Activated CD4-positive, alpha-beta memory T cell treated with anti-CD3 and anti-CD28 coated beads for 36 hours (primary cell): Measurements from ENCODE around the gene IER3IP1. TPM values are rescaled to one million over a fixed set of nuclear protein-coding genes. Genes with fewer than 3 reads are reported as not detected.
"Not testable (repeated sequence)": the region's sequence is repeated elsewhere in the genome, so short reads cannot be mapped to it uniquely, and the experiment has no call there.

Experiments used
- CTCF ChIA-PET: fragments of 350-600 bp; sonication (Branson Sonifier 250); formaldehyde crosslinking; loops from one replicate; lab custom pipeline; 2021; ENCODE audit warnings: antibody characterized with exemption, inconsistent platforms; lab: Charles Lee
- POLR2A ChIA-PET: fragments of 350-600 bp; sonication (Branson Sonifier 250); formaldehyde crosslinking; loops from one replicate; lab custom pipeline; 2021; ENCODE audit warnings: antibody characterized with exemption; lab: Charles Lee
- DNase-seq: peaks from one replicate; pipeline ENCODE4 v3.0.0-alpha.2; 2020
- H3K27ac Mint-ChIP-seq: one replicate; pipeline ENCODE4 v1.8.0; 2021; ENCODE audit warnings: mixed read lengths
- H3K27me3 Mint-ChIP-seq: one replicate; pipeline ENCODE4 v1.8.0; 2021; ENCODE audit warnings: mixed read lengths
- H3K36me3 Mint-ChIP-seq: one replicate; pipeline ENCODE4 v1.8.0; 2021; ENCODE audit warnings: mixed read lengths
- H3K4me1 Mint-ChIP-seq: one replicate; pipeline ENCODE4 v1.8.0; 2021; ENCODE audit warnings: low read depth, mixed read lengths
- H3K4me3 Mint-ChIP-seq: one replicate; pipeline ENCODE4 v1.8.0; 2021; ENCODE audit warnings: mild to moderate bottlenecking, mixed read lengths
- H3K9me3 Mint-ChIP-seq: one replicate; pipeline ENCODE4 v1.8.0; 2021; ENCODE audit warnings: mixed read lengths
- intact Hi-C: fragments of 100-400 bp; cut with micrococcal nuclease; formaldehyde crosslinking; loops from one replicate; pipeline ENCODE4 v1.15.1; 2023
- total RNA-seq, 2 experiments: library from RNA; stranded (reverse); gene quantifications; one replicate each; pipeline ENCODE4 v1.2.3, GENCODE V29; 2021

IER3IP1 gene
- total RNA-seq, 2 experiments from 2014 or later: 10.9 to 11.0 TPM

DNA sequence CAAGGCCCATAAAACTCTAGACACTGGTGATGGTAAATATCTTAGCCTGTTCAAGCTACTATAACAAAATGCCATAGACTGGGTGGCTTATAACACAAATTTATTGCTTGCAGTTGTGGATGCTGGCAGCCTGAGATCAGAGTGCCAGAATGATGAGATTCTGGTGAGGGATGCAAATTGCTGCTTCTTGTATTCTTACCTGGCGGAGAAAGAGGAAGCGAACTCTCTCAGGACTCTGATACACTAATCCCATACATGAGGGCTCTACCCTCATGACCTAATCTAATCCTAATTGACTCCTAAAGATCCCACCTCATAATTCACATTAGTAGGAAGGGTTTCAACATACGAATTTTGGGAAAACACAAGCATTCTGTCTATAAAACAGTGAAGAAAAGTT, 4.6 kb upstream of the IER3IP1 start:
- Mint-ChIP-seq H3K4me3 (no peak overlapping the region), H3K36me3 (peaks cover 8% of the 10 kb centered on the region), H3K27me3 (peaks cover 3% of the 10 kb centered on the region), H3K9me3 (peaks cover 17% of the 10 kb centered on the region), H3K27ac (no peak overlapping the region), H3K4me1 (peaks cover 2% of the 10 kb centered on the region)
- intact Hi-C loops: no loop called here
- POLR2A ChIA-PET: no interaction called here
- DNase-seq: no peak
- CTCF ChIA-PET: no interaction called here

- no peak for DNase-seq
- Mint-ChIP-seq H3K4me1 (peaks cover 2% of the 10 kb centered on the region), H3K4me3 (no peak overlapping the region), H3K27me3 (peaks cover 3% of the 10 kb centered on the region), H3K36me3 (peaks cover 3% of the 10 kb centered on the region), H3K27ac (no peak overlapping the region), H3K9me3 (peaks cover 6% of the 10 kb centered on the region)
- POLR2A ChIA-PET: no interaction called here
- CTCF ChIA-PET: no interaction called here
- intact Hi-C loops: loop anchor here (10.0 kb wide), 1 partner anchor 265 kb away; the partner anchor contains the start of genes KATNAL2 and PIAS2
These were observed 3.4 kb upstream of the IER3IP1 start for GRCh38 chr18:47179520-47179919.

- DNase-seq: no peak
- H3K27me3 Mint-ChIP-seq: no peaks in the 10 kb centered on the region
- ChIA-PET CTCF (interaction anchor here (1.0 to 1.4 kb wide), 3 partner anchors 11 to 29 kb away, joined by 3 to 4 read pairs (median 3); no protein-coding TSS in a partner anchor), POLR2A (interaction anchor here (1.0 kb wide), 1 partner anchor 55 kb away, joined by 4 read pairs; no protein-coding TSS in a partner anchor)
- H3K4me1 Mint-ChIP-seq: peaks cover 2% of the 10 kb centered on the region
- intact Hi-C loops: loop anchor here (10.0 kb wide), 1 partner anchor 261 kb away; the partner anchor contains the start of genes KATNAL2 and PIAS2
- H3K36me3 Mint-ChIP-seq: no peaks in the 10 kb centered on the region
- H3K27ac Mint-ChIP-seq: peak overlapping the region; percentile 66
- H3K4me3 Mint-ChIP-seq: no peak overlapping the region
- no peaks in the 10 kb centered on the region for H3K9me3 Mint-ChIP-seq
These were observed 774 bp downstream of the IER3IP1 start for GRCh38 chr18:47175283-47175897.

- ChIA-PET POLR2A (interaction anchor here (1.0 kb wide), 1 partner anchor 54 kb away, joined by 4 read pairs; no protein-coding TSS in a partner anchor), CTCF (interaction anchor here (1.0 to 1.4 kb wide), 3 partner anchors 10 to 30 kb away, joined by 3 to 4 read pairs (median 3); no protein-coding TSS in a partner anchor)
- Mint-ChIP-seq H3K4me1 (peaks cover 3% of the 10 kb centered on the region), H3K27ac (no peak overlapping the region), H3K4me3 (no peak overlapping the region), H3K36me3 (no peaks in the 10 kb centered on the region), H3K27me3 (no peaks in the 10 kb centered on the region), H3K9me3 (no peaks in the 10 kb centered on the region)
- DNase-seq: no peak
- intact Hi-C loops: loop anchor here (10.0 kb wide), 1 partner anchor 260 kb away; the partner anchor contains the start of genes KATNAL2 and PIAS2
These were observed 1.5 kb downstream of the IER3IP1 start for GRCh38 chr18:47174545-47175116.

- Mint-ChIP-seq H3K4me3 (no peak overlapping the region), H3K27me3 (no peaks in the 10 kb centered on the region), H3K36me3 (no peaks in the 10 kb centered on the region), H3K4me1 (peaks cover 13% of the 10 kb centered on the region), H3K9me3 (no peaks in the 10 kb centered on the region), H3K27ac (no peak overlapping the region)
- POLR2A ChIA-PET: interaction anchor here (0.7 kb wide), 1 partner anchor 23 kb away, joined by 3 read pairs; no protein-coding TSS in a partner anchor
- DNase-seq: no peak
- CTCF ChIA-PET: no interaction called here
- intact Hi-C loops: loop anchor here (10.0 kb wide), 1 partner anchor 258 kb away; the partner anchor contains the start of genes KATNAL2 and PIAS2
These were observed 3.7 kb downstream of the IER3IP1 start for GRCh38 chr18:47172476-47172875.

- no peak for DNase-seq
- H3K4me1 Mint-ChIP-seq: peaks cover 27% of the 10 kb centered on the region
These were observed 7.3 kb downstream of the IER3IP1 start for GRCh38 chr18:47168913-47169312.

GRCh38 chr18:47168509-47168908, 7.7 kb downstream of the IER3IP1 start:
- H3K9me3 Mint-ChIP-seq: no peaks in the 10 kb centered on the region
- no peaks in the 10 kb centered on the region for H3K27me3 Mint-ChIP-seq
- H3K27ac Mint-ChIP-seq: no peak overlapping the region
- intact Hi-C loops: no loop called here
- DNase-seq: no peak
- ChIA-PET POLR2A (interaction anchor here (1.3 kb wide), 1 partner anchor 49 kb away, joined by 5 read pairs; no protein-coding TSS in a partner anchor), CTCF (interaction anchor here (0.7 to 0.9 kb wide), 2 partner anchors 18 to 48 kb away, joined by 3 read pairs; partner anchors contain the start of gene HDHD2)
- peaks cover 30% of the 10 kb centered on the region for H3K4me1 Mint-ChIP-seq
- H3K4me3 Mint-ChIP-seq: no peak overlapping the region
- H3K36me3 Mint-ChIP-seq: peaks cover 2% of the 10 kb centered on the region

More at GRCh38 chr18:47168913-47169312, 7.3 kb downstream of the IER3IP1 start:
- Mint-ChIP-seq H3K4me3 (no peak overlapping the region), H3K27ac (no peak overlapping the region), H3K9me3 (no peaks in the 10 kb centered on the region), H3K36me3 (peaks cover 2% of the 10 kb centered on the region), H3K27me3 (no peaks in the 10 kb centered on the region)
- CTCF ChIA-PET: interaction anchor here (0.7 to 0.9 kb wide), 2 partner anchors 19 to 48 kb away, joined by 3 read pairs; partner anchors contain the start of gene HDHD2
- intact Hi-C loops: no loop called here
- POLR2A ChIA-PET: interaction anchor here (1.3 kb wide), 1 partner anchor 49 kb away, joined by 5 read pairs; no protein-coding TSS in a partner anchor

GRCh38 chr18:47166294-47166693, 9.9 kb downstream of the IER3IP1 start:
- Mint-ChIP-seq H3K27ac (no peak overlapping the region), H3K27me3 (no peaks in the 10 kb centered on the region), H3K4me3 (no peak overlapping the region), H3K4me1 (peaks cover 39% of the 10 kb centered on the region), H3K36me3 (peaks cover 2% of the 10 kb centered on the region), H3K9me3 (no peaks in the 10 kb centered on the region)
- ChIA-PET POLR2A (no interaction called here), CTCF (no interaction called here)
- no peak for DNase-seq
- intact Hi-C loops: no loop called here

- POLR2A ChIA-PET: interaction anchor here (1.0 kb wide), 1 partner anchor 13 kb away, joined by 3 read pairs; the partner anchor contains the start of gene HDHD2
These were observed 12.9 kb downstream of the IER3IP1 start for GRCh38 chr18:47163241-47163640.

DNA sequence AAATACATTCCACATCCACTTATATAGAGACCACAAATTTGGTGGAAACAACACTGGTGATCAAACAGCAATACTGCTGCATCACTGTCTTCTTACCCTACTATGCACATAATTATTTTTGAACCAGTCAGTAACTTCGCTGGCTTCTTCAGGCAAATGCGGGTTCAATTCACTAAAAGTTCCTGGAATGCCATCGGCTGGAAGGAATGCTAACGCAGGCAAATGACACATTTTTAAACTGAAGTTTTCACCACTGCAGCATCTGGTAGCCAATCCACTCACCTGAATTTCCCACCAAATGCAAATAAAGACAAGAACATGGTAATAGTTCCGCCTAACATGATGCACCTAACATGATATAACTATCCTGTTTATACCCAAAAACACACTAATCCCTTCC, 15.9 kb downstream of the IER3IP1 start:
- intact Hi-C loops: no loop called here
- Mint-ChIP-seq H3K4me3 (no peak overlapping the region), H3K9me3 (no peaks in the 10 kb centered on the region), H3K27ac (no peak overlapping the region), H3K4me1 (peaks cover 23% of the 10 kb centered on the region), H3K36me3 (peaks cover 6% of the 10 kb centered on the region), H3K27me3 (no peaks in the 10 kb centered on the region)
- no peak for DNase-seq
- CTCF ChIA-PET: no interaction called here
- POLR2A ChIA-PET: no interaction called here

More at GRCh38 chr18:47163241-47163640, 12.9 kb downstream of the IER3IP1 start:
- peak; percentile 21 for DNase-seq
- H3K4me3 Mint-ChIP-seq: no peak overlapping the region
- peak overlapping the region; percentile 42 for H3K27ac Mint-ChIP-seq
- CTCF ChIA-PET: no interaction called here
- intact Hi-C loops: no loop called here
- no peaks in the 10 kb centered on the region for H3K27me3 Mint-ChIP-seq
- H3K36me3 Mint-ChIP-seq: peaks cover 3% of the 10 kb centered on the region
- H3K4me1 Mint-ChIP-seq: peaks cover 28% of the 10 kb centered on the region
- no peaks in the 10 kb centered on the region for H3K9me3 Mint-ChIP-seq

- H3K4me3 Mint-ChIP-seq, H3K27ac Mint-ChIP-seq, H3K9me3 Mint-ChIP-seq, H3K4me1 Mint-ChIP-seq, DNase-seq, POLR2A ChIA-PET, intact Hi-C loops, H3K27me3 Mint-ChIP-seq: not testable (repeated sequence)
- peaks cover 11% of the 10 kb centered on the region for H3K36me3 Mint-ChIP-seq
- CTCF ChIA-PET: interaction anchor here (1.4 kb wide), 1 partner anchor 8 kb away, joined by 3 read pairs; the partner anchor contains the start of gene HDHD2
These were observed 17.8 kb downstream of the IER3IP1 start for GRCh38 chr18:47158404-47158803.

DNA sequence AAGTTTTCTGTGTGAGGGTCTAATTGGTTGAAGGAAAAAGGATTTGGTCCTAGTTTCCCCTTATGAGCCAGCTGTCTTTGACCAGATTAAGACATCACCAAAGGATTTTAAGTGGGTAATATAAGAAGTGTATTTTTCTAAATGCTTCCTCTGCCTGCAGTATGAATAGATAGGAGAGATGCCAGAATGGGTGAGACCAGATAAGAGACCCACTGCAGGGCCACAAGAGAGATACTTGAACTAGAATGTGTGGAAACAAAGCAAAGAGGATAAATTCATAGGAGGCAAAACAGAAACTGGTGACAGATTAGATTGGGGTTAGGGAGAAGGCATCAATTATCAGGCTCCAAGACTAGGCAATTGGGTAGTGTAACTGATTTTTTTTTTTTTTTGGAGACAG, 24.7 kb downstream of the IER3IP1 start:
- no peak for DNase-seq
- intact Hi-C loops: loop anchor here (2.0 kb wide), 1 partner anchor 779 kb away; the partner anchor contains the start of gene SMAD2
- H3K36me3 Mint-ChIP-seq: peaks cover 10% of the 10 kb centered on the region
- peak overlapping the region; percentile 91 for H3K27ac Mint-ChIP-seq
- peak overlapping the region; percentile 89 for H3K4me3 Mint-ChIP-seq
- no peaks in the 10 kb centered on the region for H3K27me3 Mint-ChIP-seq
- H3K4me1 Mint-ChIP-seq: peaks cover 26% of the 10 kb centered on the region
- CTCF ChIA-PET: interaction anchor here (0.5 kb wide), 1 partner anchor 190 kb away, joined by 3 read pairs; no protein-coding TSS in a partner anchor
- POLR2A ChIA-PET: interaction anchor here (1.1 kb wide), 1 partner anchor 31 kb away, joined by 4 read pairs; no protein-coding TSS in a partner anchor
- H3K9me3 Mint-ChIP-seq: no peaks in the 10 kb centered on the region
